GM03348 (cell line): ENCODE results near the gene OR6N2.

ENCODE experiments used
- DNase-seq: peaks from one replicate; pipeline ENCODE4 v3.0.0; 2012; ENCODE audit warnings: low spot score

OR6N2 gene, protein sequence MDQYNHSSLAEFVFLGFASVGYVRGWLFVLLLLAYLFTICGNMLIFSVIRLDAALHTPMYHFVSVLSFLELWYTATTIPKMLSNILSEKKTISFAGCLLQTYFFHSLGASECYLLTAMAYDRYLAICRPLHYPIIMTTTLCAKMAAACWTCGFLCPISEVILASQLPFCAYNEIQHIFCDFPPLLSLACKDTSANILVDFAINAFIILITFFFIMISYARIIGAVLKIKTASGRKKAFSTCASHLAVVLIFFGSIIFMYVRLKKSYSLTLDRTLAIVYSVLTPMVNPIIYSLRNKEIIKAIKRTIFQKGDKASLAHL

GRCh38 chr1:158781104-158781503 is at the start of gene OR6N2:
Gene OR6N2, minus strand, starts transcription at chr1:158781204. Its CDS starts 3,569 bp downstream, at chr1:158777635.
- DNase-seq, result no peak

- no peak for DNase-seq
Observed at GRCh38 chr1:158830074-158830677, 49.2 kb upstream of the OR6N2 start.

GRCh38 chr1:158821723-158822122 is 40.7 kb upstream of the OR6N2 start:
- no peak for DNase-seq

GRCh38 chr1:158819461-158820443 is 38.7 kb upstream of the OR6N2 start:
- no peak for DNase-seq

- no peak for DNase-seq
Observed at GRCh38 chr1:158818975-158819431, 38.0 kb upstream of the OR6N2 start.

DNA sequence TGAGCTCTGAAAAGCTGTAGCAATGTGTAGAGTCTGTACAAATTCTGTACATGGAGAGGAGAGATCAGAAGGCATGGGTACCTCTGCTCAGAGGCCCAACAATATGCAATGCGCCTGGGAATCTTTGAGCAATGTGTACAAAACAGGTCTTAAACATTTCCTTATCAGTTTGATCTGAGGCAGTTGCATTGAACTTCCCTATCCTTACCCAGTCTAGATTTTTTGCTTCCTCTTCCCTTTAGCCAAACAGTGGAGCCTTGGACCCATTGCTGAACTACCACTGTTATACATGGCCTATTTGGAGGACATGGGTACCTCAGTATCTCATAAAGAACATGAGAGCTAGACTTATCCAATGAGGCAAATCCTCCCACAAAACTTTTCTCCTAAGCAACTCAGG is 37.6 kb upstream of the OR6N2 start:
- no peak for DNase-seq

- DNase-seq, result no peak
Observed at GRCh38 chr1:158814970-158815369, 34.0 kb upstream of the OR6N2 start.

DNA sequence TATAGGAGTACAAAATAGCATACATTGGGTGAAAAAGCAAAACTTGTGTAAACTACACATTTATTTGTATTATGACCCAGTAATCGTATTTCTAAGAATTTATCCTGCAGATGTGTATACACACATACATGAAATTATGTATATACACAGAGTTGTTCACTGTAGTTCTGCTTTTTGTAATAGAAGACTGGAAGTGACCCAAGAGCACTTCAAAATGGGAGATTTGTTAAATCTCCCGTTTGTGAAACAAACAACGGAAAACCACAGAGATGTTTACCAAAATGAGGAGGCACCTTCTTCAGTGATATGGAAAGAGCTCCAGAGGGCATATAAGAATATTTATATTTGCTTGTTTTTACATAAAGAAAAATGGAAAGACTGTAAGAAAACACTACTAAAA is 32.2 kb upstream of the OR6N2 start:
- no peak for DNase-seq

DNA sequence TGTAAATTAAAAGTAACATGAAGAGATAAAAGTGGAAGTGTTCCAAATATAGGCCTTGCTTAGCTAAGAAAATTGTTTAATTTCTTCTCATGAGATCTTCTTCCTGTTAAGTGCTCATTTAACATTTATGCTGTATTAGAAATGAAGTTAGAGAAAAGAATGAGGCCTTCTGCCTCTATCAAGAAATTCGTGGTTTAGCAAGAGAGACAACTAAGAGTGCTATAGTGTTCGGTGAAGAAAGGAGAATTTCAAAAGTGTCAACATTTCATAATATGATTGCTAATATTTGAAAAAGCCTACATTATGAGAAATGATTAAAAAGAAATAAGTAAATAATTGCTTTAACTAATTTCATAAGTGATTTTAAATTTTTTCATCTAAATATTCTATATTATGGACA is 31.3 kb upstream of the OR6N2 start:
- no peak for DNase-seq

DNA sequence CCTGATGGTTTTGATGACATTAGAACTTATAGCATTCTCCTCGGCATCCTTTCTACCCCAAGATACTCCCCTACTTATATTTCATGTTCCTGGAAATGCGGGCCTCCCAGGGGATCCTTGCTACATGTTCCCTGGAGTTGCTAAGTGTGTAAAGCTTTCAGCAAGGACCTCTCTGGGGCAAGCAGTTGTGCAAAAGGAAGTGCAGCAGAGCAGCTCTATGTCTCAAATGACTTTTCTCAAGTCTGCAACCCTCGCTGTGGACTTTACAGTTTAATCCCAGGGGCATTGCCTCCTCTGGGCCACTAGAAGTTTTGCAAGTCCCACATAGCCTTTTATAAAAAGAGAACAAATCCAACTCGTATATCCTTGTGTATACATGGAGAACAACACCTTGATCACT is 29.3 kb upstream of the OR6N2 start:
- no peak for DNase-seq

DNA sequence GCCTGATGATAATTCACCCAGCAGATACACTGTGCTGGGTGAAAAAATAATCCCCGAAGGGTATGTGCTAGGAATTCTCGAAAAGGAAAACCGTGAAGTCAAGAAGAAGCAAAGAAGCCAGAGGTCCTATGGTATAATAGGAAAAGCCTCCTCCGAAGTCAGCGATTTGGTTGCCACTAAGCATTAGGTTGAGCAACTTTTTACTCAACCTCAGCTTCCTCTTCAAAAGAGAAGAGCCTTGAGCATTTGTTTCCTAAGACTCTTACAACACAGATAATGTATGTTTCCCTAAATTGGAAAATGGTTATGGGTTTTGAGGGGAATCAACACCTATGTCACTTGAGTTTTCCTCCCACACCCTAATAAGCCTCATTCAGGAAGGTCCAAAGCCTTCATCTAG is 28.9 kb upstream of the OR6N2 start:
- no peak for DNase-seq

DNA sequence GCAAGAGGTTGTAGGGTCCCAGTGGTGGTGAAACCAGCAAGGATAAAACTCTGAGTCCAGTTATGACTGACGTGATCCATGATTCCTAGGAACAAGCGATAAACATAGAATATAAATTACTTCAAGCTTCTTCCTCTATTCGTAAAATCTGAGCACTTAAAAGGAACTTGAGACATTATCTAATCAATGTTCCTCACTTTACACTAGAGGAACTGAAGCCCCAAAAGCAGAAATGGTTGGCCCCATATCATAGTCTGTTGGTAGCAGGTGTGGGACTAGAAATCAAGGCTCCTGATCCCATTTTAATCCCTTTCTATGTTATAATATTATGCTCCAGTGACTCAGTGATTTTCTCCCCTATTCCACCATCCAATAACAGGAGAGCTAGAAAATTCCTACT is 28.3 kb upstream of the OR6N2 start:
- DNase-seq, result no peak

DNA sequence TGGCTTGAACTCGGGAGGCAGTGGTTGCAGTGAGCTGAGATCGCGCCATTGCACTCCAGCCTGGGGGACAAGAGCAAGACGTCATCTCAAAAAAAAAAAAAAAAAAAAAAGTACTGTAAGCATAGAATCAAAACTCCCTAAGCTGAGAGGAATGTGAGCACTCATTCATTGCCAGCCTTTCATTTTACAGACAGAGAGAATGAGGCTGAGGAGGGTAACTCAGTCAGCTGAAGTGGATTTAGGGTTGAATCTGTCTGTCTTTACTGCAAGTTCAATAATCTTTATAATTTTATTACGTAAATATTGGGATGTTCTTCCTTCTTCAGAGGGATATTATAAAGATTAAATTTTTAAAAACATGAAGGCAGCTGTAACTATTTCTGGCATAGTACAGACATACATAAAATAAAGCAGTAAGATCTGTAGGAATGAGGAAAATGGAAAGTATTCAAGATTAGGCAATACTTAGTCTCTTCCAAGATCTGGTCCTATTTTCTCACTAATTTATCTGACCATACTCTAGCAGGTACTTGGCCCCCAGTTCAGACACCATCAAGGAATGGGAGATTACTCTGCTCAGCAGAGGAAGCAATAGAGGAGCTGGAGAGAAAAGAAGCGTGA is 26.0 kb upstream of the OR6N2 start:
- peak; percentile 8 for DNase-seq

DNA sequence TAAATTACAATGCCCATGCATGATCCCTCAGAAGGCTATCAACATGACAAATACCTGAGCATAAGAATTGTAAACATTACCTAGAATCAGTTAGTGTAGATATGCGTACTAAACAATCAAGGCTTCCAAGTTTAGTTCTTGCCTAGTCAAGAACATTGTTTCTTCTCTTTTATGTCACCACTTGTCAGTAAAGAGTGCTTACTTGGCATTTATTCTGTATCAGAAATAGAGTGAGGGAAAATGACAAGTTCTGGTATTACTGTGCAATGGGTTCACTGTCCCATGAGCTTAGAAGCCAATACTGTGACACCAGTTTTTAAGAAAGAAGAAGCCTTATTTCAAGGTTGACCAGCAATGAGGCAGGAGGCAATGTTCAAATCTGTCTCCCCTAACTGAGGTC is 22.7 kb upstream of the OR6N2 start:
- DNase-seq, result no peak

DNA sequence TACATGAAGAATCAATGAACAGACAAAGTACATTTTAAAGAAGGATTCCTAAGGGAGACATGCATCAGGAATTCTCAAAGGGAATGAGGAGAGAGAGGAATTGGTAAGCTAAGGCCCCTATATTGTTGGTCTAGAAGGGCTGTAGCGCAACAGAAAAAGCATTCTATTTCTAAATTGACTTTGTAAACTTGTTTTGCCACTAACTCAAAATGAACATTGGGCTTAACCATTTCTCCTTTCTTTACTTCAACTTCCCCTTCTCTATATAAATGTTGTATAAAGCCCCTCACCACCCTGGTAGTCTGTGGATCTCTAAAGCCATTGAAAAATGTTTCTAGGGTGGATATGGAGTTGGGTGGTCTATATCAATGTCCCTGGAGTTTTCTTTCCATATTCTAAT is 20.4 kb upstream of the OR6N2 start:
- no peak for DNase-seq

- DNase-seq, result no peak
Observed at GRCh38 chr1:158800526-158800925, 19.5 kb upstream of the OR6N2 start.

- DNase-seq, result no peak
Observed at GRCh38 chr1:158799689-158800088, 18.7 kb upstream of the OR6N2 start.

GRCh38 chr1:158798531-158798930 is 17.5 kb upstream of the OR6N2 start:
- DNase-seq, result no peak

- DNase-seq, result no peak
Observed at GRCh38 chr1:158794247-158794646, 13.2 kb upstream of the OR6N2 start.

DNA sequence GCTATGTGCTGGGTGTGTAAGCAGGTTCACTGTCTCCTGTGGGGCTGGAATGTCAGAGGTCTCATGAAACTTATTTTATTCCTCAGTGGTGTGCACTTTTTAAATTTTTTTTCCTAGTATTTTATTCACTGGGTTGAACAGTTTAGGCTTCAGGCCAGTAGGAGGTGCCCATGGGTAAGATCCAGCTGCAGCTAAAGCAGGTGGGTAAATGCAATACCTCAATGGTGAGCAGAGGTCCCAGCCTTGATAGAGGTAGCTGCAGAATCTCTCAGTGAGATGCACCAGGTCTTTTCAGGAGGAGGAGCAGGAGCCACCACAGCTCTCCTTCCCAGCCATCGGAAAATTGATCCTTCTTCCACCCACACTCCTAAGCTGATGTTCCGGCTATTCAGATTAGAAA is 12.6 kb upstream of the OR6N2 start:
- DNase-seq, result no peak

- no peak for DNase-seq
Observed at GRCh38 chr1:158771950-158772866, 8.8 kb downstream of the OR6N2 start, which contains the start of gene OR6N1. Gene OR6N1, minus strand, starts transcription at chr1:158772195. Its CDS starts 5,513 bp downstream, at chr1:158766682.
